ENCODE results near the gene ARHGEF3.

ARHGEF3 gene

GRCh38 chr3:56825567-56826438 is 24.1 kb upstream of the ARHGEF3 start:
- Histone ChIP-seq H3K36me3 (ENCODE audit: insufficient read depth, low read length) (no peaks in the 10 kb centered on the region), H2AFZ (ENCODE audit: low read length) (no peak overlapping the region), H4K20me1 (ENCODE audit: insufficient read depth, low read length) (no peaks in the 10 kb centered on the region), H3K9me2 (ENCODE audit: low read depth, low read length) (no peaks in the 10 kb centered on the region), H3K4me2 (ENCODE audit: low read length) (no peak overlapping the region), H3K79me2 (ENCODE audit: insufficient read depth, low read length) (no peaks in the 10 kb centered on the region), H3K27ac (ENCODE audit: low read depth, low read length, poor library complexity, severe bottlenecking) (no peak overlapping the region), H3F3A (ENCODE audit: insufficient read depth, low read length) (no peaks in the 10 kb centered on the region), H3K4me3 (ENCODE audit: low read depth, low read length, poor library complexity, severe bottlenecking) (no peak overlapping the region), H3K4me1 (ENCODE audit: insufficient read depth, low read length, severe bottlenecking) (no peaks in the 10 kb centered on the region), H3K9ac (ENCODE audit: low read length) (no peak overlapping the region), H3K27me3 (ENCODE audit: insufficient read depth, low read length) (no peaks in the 10 kb centered on the region), H3K9me3 (ENCODE audit: low read length) (no peaks in the 10 kb centered on the region)
- TF ChIP-seq CTCF (IDR thresholded peaks at IDR 0.05; ENCODE audit: low read length) (no peak), EZH2 (IDR thresholded peaks at IDR 0.05; ENCODE audit: borderline replicate concordance, low read length) (no peak)

- Histone ChIP-seq H3K4me1 (ENCODE audit: insufficient read depth, low read length, severe bottlenecking) (no peaks in the 10 kb centered on the region), H2AFZ (ENCODE audit: low read length) (no peak overlapping the region), H3K4me3 (ENCODE audit: low read depth, low read length, poor library complexity, severe bottlenecking) (no peak overlapping the region), H3K9ac (ENCODE audit: low read length) (no peak overlapping the region), H3F3A (ENCODE audit: insufficient read depth, low read length) (no peaks in the 10 kb centered on the region), H3K4me2 (ENCODE audit: low read length) (no peak overlapping the region), H3K79me2 (ENCODE audit: insufficient read depth, low read length) (no peaks in the 10 kb centered on the region), H4K20me1 (ENCODE audit: insufficient read depth, low read length) (no peaks in the 10 kb centered on the region), H3K27me3 (ENCODE audit: insufficient read depth, low read length) (no peaks in the 10 kb centered on the region), H3K36me3 (ENCODE audit: insufficient read depth, low read length) (no peaks in the 10 kb centered on the region), H3K27ac (ENCODE audit: low read depth, low read length, poor library complexity, severe bottlenecking) (no peak overlapping the region), H3K9me3 (ENCODE audit: low read length) (no peaks in the 10 kb centered on the region), H3K9me2 (ENCODE audit: low read depth, low read length) (no peaks in the 10 kb centered on the region)
- TF ChIP-seq EZH2 (IDR thresholded peaks at IDR 0.05; ENCODE audit: borderline replicate concordance, low read length) (no peak), CTCF (IDR thresholded peaks at IDR 0.05; ENCODE audit: low read length) (no peak)
These were observed 22.4 kb upstream of the ARHGEF3 start for GRCh38 chr3:56823984-56824703.

GRCh38 chr3:56823421-56823926 is 21.7 kb upstream of the ARHGEF3 start:
- Histone ChIP-seq H3K4me1 (ENCODE audit: insufficient read depth, low read length, severe bottlenecking) (no peaks in the 10 kb centered on the region), H3K36me3 (ENCODE audit: insufficient read depth, low read length) (no peaks in the 10 kb centered on the region), H3K79me2 (ENCODE audit: insufficient read depth, low read length) (no peaks in the 10 kb centered on the region), H3K9ac (ENCODE audit: low read length) (no peak overlapping the region), H3K4me2 (ENCODE audit: low read length) (no peak overlapping the region), H3K27ac (ENCODE audit: low read depth, low read length, poor library complexity, severe bottlenecking) (no peak overlapping the region), H3K9me2 (ENCODE audit: low read depth, low read length) (no peaks in the 10 kb centered on the region), H3F3A (ENCODE audit: insufficient read depth, low read length) (no peaks in the 10 kb centered on the region), H4K20me1 (ENCODE audit: insufficient read depth, low read length) (no peaks in the 10 kb centered on the region), H3K4me3 (ENCODE audit: low read depth, low read length, poor library complexity, severe bottlenecking) (no peak overlapping the region), H2AFZ (ENCODE audit: low read length) (no peak overlapping the region), H3K27me3 (ENCODE audit: insufficient read depth, low read length) (no peaks in the 10 kb centered on the region), H3K9me3 (ENCODE audit: low read length) (no peaks in the 10 kb centered on the region)
- no peak for TF ChIP-seq EZH2 (IDR thresholded peaks at IDR 0.05; ENCODE audit: borderline replicate concordance, low read length)
- TF ChIP-seq CTCF (IDR thresholded peaks at IDR 0.05; ENCODE audit: low read length) = no peak
